ENCODE data around the gene UTP11.
"Not testable (repeated sequence)": the region's sequence is repeated elsewhere in the genome, so short reads cannot be mapped to it uniquely, and the experiment has no call there.

The UTP11 gene

GRCh38 chr1:38012363-38013226, at the start of gene UTP11:
Gene UTP11, plus strand, starts transcription at chr1:38012734. Its CDS starts 69 bp downstream, at chr1:38012803.
- peak; percentile 95 to 96 for DNase-seq

GRCh38 chr1:37964106-37964505, 48.4 kb upstream of the UTP11 start:
- DNase-seq = not testable (repeated sequence)

GRCh38 chr1:37965301-37965700, 47.2 kb upstream of the UTP11 start:
- no peak for DNase-seq

- not testable (repeated sequence) for DNase-seq
Measured at GRCh38 chr1:37973684-37974083, 38.9 kb upstream of the UTP11 start.

GRCh38 chr1:37974567-37974966, 38.0 kb upstream of the UTP11 start:
- DNase-seq = no peak

GRCh38 chr1:37975083-37975482, 37.5 kb upstream of the UTP11 start:
- peak in 1 of 2 donors; percentile 15 for DNase-seq

- no peak for DNase-seq
Measured at GRCh38 chr1:37978541-37978940, 34.0 kb upstream of the UTP11 start.

GRCh38 chr1:37983546-37983945, 29.0 kb upstream of the UTP11 start:
- DNase-seq = no peak

- DNase-seq = no peak
Measured at GRCh38 chr1:37987679-37988078, 24.9 kb upstream of the UTP11 start.

- DNase-seq = peak in 1 of 2 donors; percentile 37
Measured at GRCh38 chr1:37989361-37989930, 23.1 kb upstream of the UTP11 start.

GRCh38 chr1:37994886-37995566, 17.5 kb upstream of the UTP11 start:
- DNase-seq = no peak

GRCh38 chr1:37995751-37996345, 16.7 kb upstream of the UTP11 start:
- peak in 1 of 2 donors; percentile 27 for DNase-seq

- DNase-seq = no peak
Measured at GRCh38 chr1:37997256-37998088, 15.1 kb upstream of the UTP11 start.

- DNase-seq = no peak
Measured at GRCh38 chr1:37998089-37998808, 14.3 kb upstream of the UTP11 start.

GRCh38 chr1:37998913-37999429, 13.6 kb upstream of the UTP11 start:
- no peak for DNase-seq

GRCh38 chr1:37999430-38000232, 12.9 kb upstream of the UTP11 start:
- DNase-seq = peak in 1 of 2 donors; percentile 51

GRCh38 chr1:38000233-38000528, 12.4 kb upstream of the UTP11 start:
- no peak for DNase-seq

- DNase-seq = peak in 1 of 2 donors; percentile 25
Measured at GRCh38 chr1:38000529-38001455, 11.7 kb upstream of the UTP11 start.

Measured in CD4-positive, alpha-beta T cell treated with Interleukin-1 beta for 1 hour (primary cell).